Measurements from ENCODE around the gene CPAMD8.

The CPAMD8 gene

DNA sequence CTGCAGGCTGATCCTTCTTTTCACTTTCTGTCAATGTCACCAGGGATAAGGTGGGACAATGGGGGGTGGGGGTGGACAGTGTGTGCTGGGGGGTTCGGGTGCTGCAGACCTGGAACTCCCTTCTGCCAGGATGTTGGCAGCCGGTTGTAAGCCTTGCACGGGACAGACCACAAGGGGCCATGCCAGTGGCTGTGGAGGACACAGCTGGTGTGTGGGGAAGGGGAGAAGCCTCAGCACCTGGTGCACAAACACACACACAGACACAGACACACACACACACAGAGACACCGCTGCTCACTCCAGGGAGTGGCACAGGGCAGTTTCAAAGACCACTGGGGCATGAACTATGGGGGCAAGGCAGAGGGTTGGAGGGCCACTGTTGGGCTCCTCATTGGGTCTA, 134.2 kb downstream of the CPAMD8 start:
- no peak for FAIRE-seq
- no peak for DNase-seq (ENCODE audit: insufficient read length, low spot score)
- TF ChIP-seq, protein P1, sequence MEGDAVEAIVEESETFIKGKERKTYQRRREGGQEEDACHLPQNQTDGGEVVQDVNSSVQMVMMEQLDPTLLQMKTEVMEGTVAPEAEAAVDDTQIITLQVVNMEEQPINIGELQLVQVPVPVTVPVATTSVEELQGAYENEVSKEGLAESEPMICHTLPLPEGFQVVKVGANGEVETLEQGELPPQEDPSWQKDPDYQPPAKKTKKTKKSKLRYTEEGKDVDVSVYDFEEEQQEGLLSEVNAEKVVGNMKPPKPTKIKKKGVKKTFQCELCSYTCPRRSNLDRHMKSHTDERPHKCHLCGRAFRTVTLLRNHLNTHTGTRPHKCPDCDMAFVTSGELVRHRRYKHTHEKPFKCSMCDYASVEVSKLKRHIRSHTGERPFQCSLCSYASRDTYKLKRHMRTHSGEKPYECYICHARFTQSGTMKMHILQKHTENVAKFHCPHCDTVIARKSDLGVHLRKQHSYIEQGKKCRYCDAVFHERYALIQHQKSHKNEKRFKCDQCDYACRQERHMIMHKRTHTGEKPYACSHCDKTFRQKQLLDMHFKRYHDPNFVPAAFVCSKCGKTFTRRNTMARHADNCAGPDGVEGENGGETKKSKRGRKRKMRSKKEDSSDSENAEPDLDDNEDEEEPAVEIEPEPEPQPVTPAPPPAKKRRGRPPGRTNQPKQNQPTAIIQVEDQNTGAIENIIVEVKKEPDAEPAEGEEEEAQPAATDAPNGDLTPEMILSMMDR (IDR thresholded peaks at IDR 0.05; ENCODE audit: insufficient read depth, missing control alignments), result no peak

DNA sequence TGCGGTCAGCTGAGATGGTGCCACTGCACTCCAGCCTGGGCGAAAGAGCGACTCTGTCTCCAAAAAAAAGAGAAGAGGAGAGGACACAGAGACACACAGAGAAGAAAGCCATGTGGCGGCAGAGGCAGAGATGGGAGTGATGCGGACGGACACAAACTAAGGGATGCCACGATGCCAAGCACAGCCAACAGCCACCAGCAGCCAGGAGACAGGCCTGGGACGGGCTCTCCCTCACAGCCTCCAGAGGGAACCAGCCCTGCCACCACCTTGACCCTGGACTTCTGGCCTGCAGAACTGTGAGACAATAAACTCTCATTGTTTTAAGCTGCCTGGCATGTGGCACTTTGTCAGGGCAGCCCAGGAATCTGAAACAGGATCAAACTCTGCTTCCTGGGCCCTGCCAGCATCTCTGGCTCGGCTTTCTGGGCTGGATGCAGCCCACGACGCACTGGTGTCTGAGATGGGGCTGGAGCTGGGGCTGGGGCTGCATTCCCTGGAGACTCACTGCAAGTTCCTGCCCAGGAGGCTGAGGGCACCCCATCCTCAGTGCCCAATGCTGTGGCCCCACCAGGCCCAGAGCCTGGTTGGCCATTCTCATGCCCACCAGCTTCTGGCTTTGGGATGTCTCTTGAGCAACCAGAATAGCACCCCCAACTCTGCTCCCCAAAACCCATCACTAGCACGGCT, 134.8 kb downstream of the CPAMD8 start:
- DNase-seq (ENCODE audit: insufficient read length, low spot score) (no peak), FAIRE-seq (no peak)
- TF ChIP-seq, protein P1 (IDR thresholded peaks at IDR 0.05; ENCODE audit: insufficient read depth, missing control alignments), result no peak

DNA sequence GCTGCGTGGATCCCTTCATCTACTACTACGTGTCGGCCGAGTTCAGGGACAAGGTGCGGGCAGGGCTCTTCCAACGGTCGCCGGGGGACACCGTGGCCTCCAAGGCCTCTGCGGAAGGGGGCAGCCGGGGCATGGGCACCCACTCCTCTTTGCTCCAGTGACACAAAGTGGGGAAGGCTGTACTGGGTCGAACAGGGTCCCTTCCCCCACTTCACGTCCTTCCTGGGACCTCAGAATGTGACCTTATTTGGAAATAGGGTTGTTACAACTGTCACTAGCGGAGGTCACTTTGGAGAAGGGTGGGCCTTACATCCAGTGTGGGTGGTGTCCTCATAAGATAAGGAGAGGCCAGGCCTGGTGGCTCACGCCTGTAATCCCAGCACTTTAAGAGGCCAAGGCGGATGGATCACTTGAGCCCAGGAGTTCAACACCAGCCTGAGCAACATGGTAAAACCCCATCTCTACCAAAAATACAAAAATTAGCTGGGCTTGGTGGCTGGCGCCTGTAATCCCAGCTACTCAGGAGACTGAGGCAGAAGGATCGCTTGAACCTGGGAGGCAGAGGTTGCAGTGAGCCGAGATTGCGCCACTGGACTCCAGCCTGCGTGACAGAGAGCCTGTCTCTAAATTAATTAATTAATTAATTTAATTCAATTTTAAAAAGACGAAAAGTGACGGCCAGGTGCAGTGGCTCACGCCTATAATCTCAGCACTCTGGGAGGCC, 136.0 kb downstream of the CPAMD8 start:
- DNase-seq (ENCODE audit: insufficient read length, low spot score), result no peak
- TF ChIP-seq, protein P1 (IDR thresholded peaks at IDR 0.05; ENCODE audit: insufficient read depth, missing control alignments), result no peak
- no peak for FAIRE-seq

DNA sequence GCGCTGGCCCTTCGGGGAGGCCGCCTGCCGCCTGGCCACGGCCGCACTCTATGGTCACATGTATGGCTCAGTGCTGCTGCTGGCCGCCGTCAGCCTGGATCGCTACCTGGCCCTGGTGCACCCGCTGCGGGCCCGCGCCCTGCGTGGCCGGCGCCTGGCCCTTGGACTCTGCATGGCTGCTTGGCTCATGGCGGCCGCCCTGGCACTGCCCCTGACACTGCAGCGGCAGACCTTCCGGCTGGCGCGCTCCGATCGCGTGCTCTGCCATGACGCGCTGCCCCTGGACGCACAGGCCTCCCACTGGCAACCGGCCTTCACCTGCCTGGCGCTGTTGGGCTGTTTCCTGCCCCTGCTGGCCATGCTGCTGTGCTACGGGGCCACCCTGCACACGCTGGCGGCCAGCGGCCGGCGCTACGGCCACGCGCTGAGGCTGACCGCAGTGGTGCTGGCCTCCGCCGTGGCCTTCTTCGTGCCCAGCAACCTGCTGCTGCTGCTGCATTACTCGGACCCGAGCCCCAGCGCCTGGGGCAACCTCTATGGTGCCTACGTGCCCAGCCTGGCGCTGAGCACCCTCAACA, 136.6 kb downstream of the CPAMD8 start:
- DNase-seq (ENCODE audit: insufficient read length, low spot score) (no peak), FAIRE-seq (no peak)
- TF ChIP-seq, protein P1 (IDR thresholded peaks at IDR 0.05; ENCODE audit: insufficient read depth, missing control alignments), result no peak

- TF ChIP-seq, protein P1 (IDR thresholded peaks at IDR 0.05; ENCODE audit: insufficient read depth, missing control alignments), result no peak
- FAIRE-seq (no peak), DNase-seq (ENCODE audit: insufficient read length, low spot score) (no peak)
These were observed 137.2 kb downstream of the CPAMD8 start for GRCh38 chr19:16889366-16889882.

- DNase-seq (ENCODE audit: insufficient read length, low spot score) (no peak), FAIRE-seq (no peak)
- TF ChIP-seq, protein P1 (IDR thresholded peaks at IDR 0.05; ENCODE audit: insufficient read depth, missing control alignments), result no peak
These were observed 137.8 kb downstream of the CPAMD8 start, which contains the start of gene F2RL3 for GRCh38 chr19:16888629-16889365. Gene F2RL3 (plus strand): TSS chr19:16888999. CDS start chr19:16889190, 191 bp downstream.

Data from D721Med (cell line).